NCI-H1105 treated with DMSO at 0.1 percent for 48 hours (cell line): ENCODE measurements around the gene SCN7A.
"Not testable (repeated sequence)": the region's sequence is repeated elsewhere in the genome, so short reads cannot be mapped to it uniquely, and the experiment has no call there.

Experiments used
- DNase-seq: peaks from one replicate; lab custom pipeline; 2025; lab: John Stamatoyannopoulos, UW

Gene SCN7A

GRCh38 chr2:166360426-166360825, 133.6 kb downstream of the SCN7A start:
- DNase-seq = no peak

- not testable (repeated sequence) for DNase-seq
Observed at GRCh38 chr2:166357950-166358321, 136.1 kb downstream of the SCN7A start.

- no peak for DNase-seq
Observed at GRCh38 chr2:166357068-166357949, 136.7 kb downstream of the SCN7A start.
